Neural progenitor cell (in vitro differentiated cells): Measurements from ENCODE around the gene HLA-E. TPM values are rescaled to one million over a fixed set of nuclear protein-coding genes. Genes with fewer than 3 reads are reported as not detected.

Experiments used
- DNase-seq: peaks from one replicate; pipeline ENCODE4 v3.0.0-alpha.2; 2016; ENCODE audit warnings: low spot score
- H2AFZ ChIP-seq: fragments of 200-600 bp; sonication (generic); replicated peaks from 2 replicates; pipeline ENCODE4 v1.6.1; 2016; ENCODE audit warnings: antibody characterized with exemption
- H3F3A ChIP-seq: fragments of 200-600 bp; sonication (generic); 2 replicates; pipeline ENCODE4 v1.6.1; 2016; ENCODE audit warnings: antibody characterized with exemption, low read depth
- H3K27ac ChIP-seq: fragments of 200-600 bp; sonication (generic); 2 replicates; pipeline ENCODE4 v1.5.1; 2016; ENCODE audit warnings: mild to moderate bottlenecking
- H3K27me3 ChIP-seq: fragments of 200-600 bp; sonication (generic); 2 replicates; pipeline ENCODE4 v1.6.1; 2016; ENCODE audit warnings: mild to moderate bottlenecking, moderate library complexity
- H3K36me3 ChIP-seq: fragments of 200-600 bp; sonication (generic); 2 replicates; pipeline ENCODE4 v1.5.1; 2016
- H3K4me1 ChIP-seq: fragments of 200-600 bp; sonication (generic); 2 replicates; pipeline ENCODE4 v1.6.1; 2016; ENCODE audit warnings: mixed run types
- H3K4me2 ChIP-seq: fragments of 200-600 bp; sonication (generic); 2 replicates; pipeline ENCODE4 v1.6.1; 2016
- H3K4me3 ChIP-seq: fragments of 200-600 bp; sonication (generic); 2 replicates; pipeline ENCODE4 v1.5.1; 2016
- H3K79me2 ChIP-seq: fragments of 200-600 bp; sonication (generic); 2 replicates; pipeline ENCODE4 v1.6.1; 2016; ENCODE audit warnings: low read depth
- H3K9ac ChIP-seq: fragments of 200-600 bp; sonication (generic); 2 replicates; pipeline ENCODE4 v1.6.1; 2016
- H3K9me3 ChIP-seq: fragments of 200-600 bp; sonication (generic); 2 replicates; pipeline ENCODE4 v1.5.1; 2016; ENCODE audit warnings: low read depth
- H4K20me1 ChIP-seq: fragments of 200-600 bp; sonication (generic); 2 replicates; pipeline ENCODE4 v1.6.1; 2016; ENCODE audit warnings: low read depth
- H3K27ac Mint-ChIP-seq: 3 replicates; pipeline ENCODE4 v1.8.0; 2021; ENCODE audit warnings: mixed read lengths
- H3K27me3 Mint-ChIP-seq: 2 replicates; pipeline ENCODE4 v1.8.0; 2022; ENCODE audit warnings: low read depth, mild to moderate bottlenecking, inconsistent platforms, moderate library complexity, mixed read lengths; ENCODE audit not compliant: insufficient read depth
- H3K36me3 Mint-ChIP-seq: 3 replicates; pipeline ENCODE4 v1.8.0; 2021; ENCODE audit warnings: mixed read lengths
- H3K4me1 Mint-ChIP-seq: 3 replicates; pipeline ENCODE4 v1.8.0; 2021; ENCODE audit warnings: mixed read lengths
- H3K4me3 Mint-ChIP-seq: 3 replicates; pipeline ENCODE4 v1.8.0; 2021; ENCODE audit warnings: mild to moderate bottlenecking, moderate library complexity, mixed read lengths
- H3K9me3 Mint-ChIP-seq: 3 replicates; pipeline ENCODE4 v1.8.0; 2020; ENCODE audit warnings: mixed read lengths
- EZH2 ChIP-seq: fragments of 200-600 bp; sonication (generic); IDR thresholded peaks from 2 replicates; pipeline ENCODE4 v1.6.1; 2017; ENCODE audit warnings: antibody characterized with exemption, mild to moderate bottlenecking, moderate library complexity
- EZH2phosphoT487 ChIP-seq: fragments of 200-600 bp; sonication (generic); IDR thresholded peaks from 2 replicates; pipeline ENCODE4 v1.6.1; 2017; ENCODE audit warnings: antibody characterized with exemption
- total RNA-seq: library from RNA; depleted of rRNA; stranded (reverse); fragments of >200 nt; gene quantifications from 2 replicates; pipeline ENCODE4 v1.2.3, GENCODE V29; 2015; ENCODE audit warnings: low replicate concordance
- TF ChIP-seq, protein P1 (sequence below): fragments of 200-600 bp; sonication (generic); IDR thresholded peaks from 2 replicates; pipeline ENCODE4 v1.5.1; 2017; ENCODE audit warnings: antibody characterized with exemption, mild to moderate bottlenecking

HLA-E gene
- total RNA-seq, 1 donor from 2014 or later, result 24.8 TPM

DNA sequence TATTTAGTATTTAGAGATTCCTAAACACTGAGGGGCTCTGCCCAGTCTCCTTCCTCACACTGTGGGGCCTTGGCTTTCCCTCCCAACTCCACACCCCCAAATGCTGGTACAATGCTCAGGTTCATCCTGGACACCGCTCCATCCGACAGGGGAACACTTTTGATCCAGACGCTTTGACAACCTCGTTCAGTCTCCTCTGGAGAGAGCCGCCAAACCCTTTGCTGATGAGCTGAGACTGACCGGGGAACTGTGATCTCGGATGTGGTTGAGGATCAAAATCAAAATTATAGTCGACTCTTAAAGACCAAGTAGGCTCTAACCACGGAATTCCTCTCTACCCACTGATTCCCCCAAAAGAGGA, 38.8 kb upstream of the HLA-E start:
- peaks cover 43% of the 10 kb centered on the region for H3K27me3 Mint-ChIP-seq
- Histone ChIP-seq H3K27me3 (peaks cover 86% of the 10 kb centered on the region), H3K4me2 (no peak overlapping the region), H3K9me3 (no peaks in the 10 kb centered on the region), H3K9ac (no peak overlapping the region), H3K4me3 (no peak overlapping the region), H4K20me1 (no peaks in the 10 kb centered on the region), H3K79me2 (no peaks in the 10 kb centered on the region), H3F3A (no peaks in the 10 kb centered on the region), H2AFZ (no peak overlapping the region), H3K36me3 (no peaks in the 10 kb centered on the region), H3K27ac (no peak overlapping the region), H3K4me1 (no peaks in the 10 kb centered on the region)
- no peak overlapping the region for H3K27ac Mint-ChIP-seq
- H3K9me3 Mint-ChIP-seq, result no peaks in the 10 kb centered on the region
- H3K36me3 Mint-ChIP-seq, result no peaks in the 10 kb centered on the region
- TF ChIP-seq, protein P1, sequence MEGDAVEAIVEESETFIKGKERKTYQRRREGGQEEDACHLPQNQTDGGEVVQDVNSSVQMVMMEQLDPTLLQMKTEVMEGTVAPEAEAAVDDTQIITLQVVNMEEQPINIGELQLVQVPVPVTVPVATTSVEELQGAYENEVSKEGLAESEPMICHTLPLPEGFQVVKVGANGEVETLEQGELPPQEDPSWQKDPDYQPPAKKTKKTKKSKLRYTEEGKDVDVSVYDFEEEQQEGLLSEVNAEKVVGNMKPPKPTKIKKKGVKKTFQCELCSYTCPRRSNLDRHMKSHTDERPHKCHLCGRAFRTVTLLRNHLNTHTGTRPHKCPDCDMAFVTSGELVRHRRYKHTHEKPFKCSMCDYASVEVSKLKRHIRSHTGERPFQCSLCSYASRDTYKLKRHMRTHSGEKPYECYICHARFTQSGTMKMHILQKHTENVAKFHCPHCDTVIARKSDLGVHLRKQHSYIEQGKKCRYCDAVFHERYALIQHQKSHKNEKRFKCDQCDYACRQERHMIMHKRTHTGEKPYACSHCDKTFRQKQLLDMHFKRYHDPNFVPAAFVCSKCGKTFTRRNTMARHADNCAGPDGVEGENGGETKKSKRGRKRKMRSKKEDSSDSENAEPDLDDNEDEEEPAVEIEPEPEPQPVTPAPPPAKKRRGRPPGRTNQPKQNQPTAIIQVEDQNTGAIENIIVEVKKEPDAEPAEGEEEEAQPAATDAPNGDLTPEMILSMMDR, result no peak
- TF ChIP-seq EZH2 (no peak), EZH2phosphoT487 (no peak)
- H3K4me3 Mint-ChIP-seq, result no peak overlapping the region
- no peak for DNase-seq
- H3K4me1 Mint-ChIP-seq, result no peaks in the 10 kb centered on the region

DNA sequence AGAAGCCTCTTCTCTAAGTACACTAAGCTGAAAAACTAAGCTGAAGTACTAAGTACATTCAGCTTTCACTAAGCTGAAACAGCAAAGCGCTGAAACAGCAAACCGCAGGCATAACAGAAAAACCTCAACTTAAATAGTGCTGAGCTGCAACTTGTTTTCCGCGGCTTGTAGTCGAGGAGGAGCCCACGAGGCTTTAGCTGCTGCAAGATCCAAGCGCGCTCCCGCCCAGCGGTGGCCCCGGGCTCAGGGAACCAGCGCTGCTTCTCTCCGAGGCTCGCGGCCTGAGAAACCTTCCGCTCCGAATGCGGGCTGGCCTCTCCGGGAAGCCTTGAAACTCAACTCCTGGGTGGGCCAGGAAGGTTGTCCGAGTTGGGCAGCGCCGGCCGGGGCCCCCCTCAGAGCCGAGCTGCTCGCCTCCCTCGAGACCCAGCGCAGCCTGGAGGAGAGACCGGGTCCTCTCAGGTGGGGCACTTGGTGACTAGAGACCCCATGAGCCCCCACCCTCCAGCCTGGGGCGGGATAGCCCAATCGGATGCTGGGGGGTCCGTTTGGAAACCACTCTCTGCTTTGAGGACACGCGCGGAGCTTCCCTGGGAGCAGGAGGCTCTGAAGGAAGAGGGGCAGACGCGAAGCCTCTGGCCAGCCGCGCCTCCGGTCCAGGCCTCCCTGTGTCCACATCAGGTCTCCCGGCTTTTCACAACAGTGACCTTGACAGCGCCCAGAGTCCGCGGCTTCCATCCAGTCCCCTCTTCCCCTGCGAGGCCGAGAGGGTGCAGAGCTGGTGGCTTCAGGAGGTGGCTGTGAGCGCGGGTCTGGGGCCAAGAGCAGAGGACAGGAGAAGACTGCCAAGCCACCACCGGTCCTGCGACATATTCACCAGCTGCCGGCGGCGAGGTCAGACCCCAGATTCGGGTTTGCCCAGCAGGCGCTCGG, 38.1 kb upstream of the HLA-E start:
- no peaks in the 10 kb centered on the region for H3F3A ChIP-seq
- no peak overlapping the region for H3K4me3 ChIP-seq
- Mint-ChIP-seq H3K9me3 (no peaks in the 10 kb centered on the region), H3K27ac (no peak overlapping the region), H3K4me1 (no peaks in the 10 kb centered on the region), H3K4me3 (no peak overlapping the region), H3K27me3 (peaks cover 37% of the 10 kb centered on the region), H3K36me3 (no peaks in the 10 kb centered on the region)
- H3K27ac ChIP-seq, result no peak overlapping the region
- no peaks in the 10 kb centered on the region for H4K20me1 ChIP-seq
- TF ChIP-seq EZH2 (no peak), EZH2phosphoT487 (no peak)
- TF ChIP-seq, protein P1, result no peak
- DNase-seq, result peak; percentile 31
- H3K79me2 ChIP-seq, result no peaks in the 10 kb centered on the region
- no peaks in the 10 kb centered on the region for H3K4me1 ChIP-seq
- no peaks in the 10 kb centered on the region for H3K36me3 ChIP-seq
- H3K27me3 ChIP-seq, result peaks cover 86% of the 10 kb centered on the region
- H2AFZ ChIP-seq, result no peak overlapping the region
- H3K9ac ChIP-seq, result no peak overlapping the region
- no peaks in the 10 kb centered on the region for H3K9me3 ChIP-seq
- H3K4me2 ChIP-seq, result no peak overlapping the region

DNA sequence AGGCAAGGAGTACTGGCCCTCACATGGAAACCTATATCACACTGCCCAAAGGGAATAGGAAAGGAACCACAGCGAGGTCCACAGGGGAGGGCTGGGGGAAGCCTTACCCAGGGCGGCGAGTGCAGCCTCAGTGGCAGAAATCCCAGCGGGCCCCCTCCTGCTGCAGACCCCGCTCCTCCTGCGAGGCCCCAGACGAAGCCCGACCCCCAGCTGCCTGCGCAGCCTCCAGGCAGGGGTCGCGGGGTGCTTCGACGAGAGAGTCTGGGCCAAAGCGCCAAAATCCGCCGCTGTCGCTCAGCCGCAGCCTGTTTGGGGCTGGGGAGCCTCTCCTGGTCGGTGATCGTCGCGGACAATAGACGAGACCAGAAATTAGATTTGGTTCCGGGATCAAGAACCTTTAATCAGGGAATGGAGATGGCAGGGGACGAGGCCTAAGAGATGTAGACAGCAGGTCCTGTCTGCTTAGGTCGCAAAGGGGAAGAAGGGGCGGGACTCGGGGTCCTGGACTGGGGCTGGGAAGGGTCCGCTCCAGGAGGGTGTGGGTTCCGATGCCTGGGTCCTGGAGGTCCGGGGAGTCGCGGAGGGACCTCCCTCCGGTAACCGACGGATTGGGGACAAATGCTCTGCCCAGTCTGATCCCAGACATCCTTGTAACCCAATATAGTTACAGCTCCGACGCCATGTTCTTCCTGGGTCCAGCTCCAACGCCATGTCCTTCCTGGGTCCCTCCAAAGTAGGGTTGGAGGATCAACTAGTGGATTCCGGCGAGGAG, 36.4 kb upstream of the HLA-E start:
- no peak overlapping the region for H3K4me3 Mint-ChIP-seq
- Histone ChIP-seq H3K4me3 (no peak overlapping the region), H3K4me1 (no peaks in the 10 kb centered on the region), H3K9me3 (no peaks in the 10 kb centered on the region), H3K4me2 (no peak overlapping the region), H4K20me1 (no peaks in the 10 kb centered on the region), H3K36me3 (no peaks in the 10 kb centered on the region), H3K9ac (no peak overlapping the region), H3K27me3 (peaks cover 94% of the 10 kb centered on the region), H2AFZ (no peak overlapping the region), H3F3A (no peaks in the 10 kb centered on the region), H3K27ac (no peak overlapping the region), H3K79me2 (no peaks in the 10 kb centered on the region)
- no peak for DNase-seq
- H3K9me3 Mint-ChIP-seq, result no peaks in the 10 kb centered on the region
- peaks cover 31% of the 10 kb centered on the region for H3K27me3 Mint-ChIP-seq
- H3K27ac Mint-ChIP-seq, result no peak overlapping the region
- no peaks in the 10 kb centered on the region for H3K4me1 Mint-ChIP-seq
- TF ChIP-seq, protein P1, result no peak
- no peak for TF ChIP-seq EZH2phosphoT487
- no peak for TF ChIP-seq EZH2
- no peaks in the 10 kb centered on the region for H3K36me3 Mint-ChIP-seq
